Spinal cord (tissue), 10 donors: ENCODE data around the gene RITA1. TPM values are rescaled to one million over a fixed set of nuclear protein-coding genes. Genes with fewer than 3 reads are reported as not detected.

Source experiments
- DNase-seq, 6 donors: peaks; one replicate each; pipeline versions ENCODE4 v3.0.0 to v3.0.0-alpha.2; 2013 to 2015; ENCODE audit warnings: low spot score in 6 of 6, low read depth in 4 of 6
- H3K27ac ChIP-seq: one replicate; pipeline ENCODE4 v1.5.1; 2013; ENCODE audit warnings: low read depth, low read length, control low read depth
- H3K27me3 ChIP-seq: one replicate; pipeline ENCODE4 v1.6.1; 2013; ENCODE audit warnings: low read length; ENCODE audit not compliant: control insufficient read depth, insufficient read depth
- H3K36me3 ChIP-seq: one replicate; pipeline ENCODE4 v1.6.1; 2013; ENCODE audit warnings: low read length; ENCODE audit not compliant: control insufficient read depth, insufficient read depth
- H3K4me1 ChIP-seq: one replicate; pipeline ENCODE4 v1.6.1; 2013; ENCODE audit warnings: low read length; ENCODE audit not compliant: control insufficient read depth, insufficient read depth
- H3K4me3 ChIP-seq: one replicate; pipeline ENCODE4 v1.5.1; 2013; ENCODE audit warnings: low read depth, low read length, control low read depth
- H3K9me3 ChIP-seq: one replicate; pipeline ENCODE4 v1.6.1; 2013; ENCODE audit warnings: low read length; ENCODE audit not compliant: control insufficient read depth, insufficient read depth
- WGBS: methylation state at CpG from one replicate; pipeline ENCODE4 v1.1.5; 2013; ENCODE audit warnings: missing lambda C conversion rate; ENCODE audit not compliant: insufficient coverage; 5-methylcytosine and 5-hydroxymethylcytosine counted together
- polyA plus RNA-seq, 2 donors: library from polyadenylated mRNA; unstranded; fragments of 120-200 nt; gene quantifications; one replicate each; pipeline ENCODE4 v1.2.1, GENCODE V29; 2013; ENCODE audit not compliant: insufficient read length in 2 of 2
- total RNA-seq, 2 donors: library from RNA; depleted of rRNA in 1 of 2; stranded (reverse); fragments of 120-200 nt in 1 of 2; fragments of >200 nt in 1 of 2; gene quantifications; one replicate each; pipeline versions ENCODE4 v1.2.3 to v1.2.4, GENCODE V29; 2013 to 2014
- donor health status: healthy.

Gene RITA1
- total and polyA plus RNA-seq, 4 donors = 11.7 to 32.1 (median 28.6) TPM

GRCh38 chr12:113186033-113186365 lies 478 bp downstream of the RITA1 start:
- H3K9me3 ChIP-seq = no peaks in the 10 kb centered on the region
- DNase-seq = peak in 2 of 6 donors; percentile 38 to 49
- peak overlapping the region; percentile 83 for H3K4me3 ChIP-seq
- H3K27me3 ChIP-seq = no peaks in the 10 kb centered on the region
- H3K36me3 ChIP-seq = peaks cover 24% of the 10 kb centered on the region
- H3K27ac ChIP-seq = peak overlapping the region; percentile 95
- 2% methylated on average over 8 of the region's 11 CpGs for WGBS
- peaks cover 26% of the 10 kb centered on the region for H3K4me1 ChIP-seq

DNA sequence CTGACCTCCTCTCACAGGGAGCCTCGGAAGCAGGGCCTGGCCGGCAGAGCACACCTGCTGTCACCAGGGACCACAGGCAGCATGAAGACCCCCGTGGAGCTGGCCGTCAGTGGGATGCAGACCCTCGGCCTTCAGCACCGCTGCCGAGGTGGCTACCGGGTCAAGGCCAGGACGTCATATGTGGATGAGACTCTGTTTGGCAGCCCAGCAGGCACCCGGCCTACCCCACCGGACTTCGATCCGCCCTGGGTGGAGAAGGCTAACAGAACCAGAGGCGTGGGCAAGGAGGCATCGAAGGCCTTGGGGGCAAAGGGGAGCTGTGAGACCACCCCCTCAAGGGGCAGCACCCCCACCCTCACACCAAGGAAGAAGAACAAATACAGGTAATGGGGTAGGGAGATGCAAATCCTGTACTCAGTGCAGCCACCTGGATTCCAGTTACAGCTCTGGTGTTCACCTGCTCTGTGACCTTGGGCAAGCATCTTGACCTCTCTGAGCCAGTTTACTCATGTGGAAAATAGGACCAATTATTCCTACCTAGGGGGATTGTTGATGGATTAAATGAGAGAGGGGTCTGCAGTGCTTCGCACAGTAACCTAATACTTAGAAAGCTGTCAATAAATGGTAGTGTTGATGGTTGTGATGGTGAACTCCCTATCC lies 1.3 kb downstream of the RITA1 start:
- 85% methylated on average over 9 of the region's 16 CpGs for WGBS
- Histone ChIP-seq H3K27me3 (no peaks in the 10 kb centered on the region), H3K9me3 (no peaks in the 10 kb centered on the region), H3K4me3 (peak overlapping the region; percentile 83), H3K27ac (no peak overlapping the region), H3K4me1 (peaks cover 26% of the 10 kb centered on the region), H3K36me3 (peaks cover 31% of the 10 kb centered on the region)
- DNase-seq = no peak

DNA sequence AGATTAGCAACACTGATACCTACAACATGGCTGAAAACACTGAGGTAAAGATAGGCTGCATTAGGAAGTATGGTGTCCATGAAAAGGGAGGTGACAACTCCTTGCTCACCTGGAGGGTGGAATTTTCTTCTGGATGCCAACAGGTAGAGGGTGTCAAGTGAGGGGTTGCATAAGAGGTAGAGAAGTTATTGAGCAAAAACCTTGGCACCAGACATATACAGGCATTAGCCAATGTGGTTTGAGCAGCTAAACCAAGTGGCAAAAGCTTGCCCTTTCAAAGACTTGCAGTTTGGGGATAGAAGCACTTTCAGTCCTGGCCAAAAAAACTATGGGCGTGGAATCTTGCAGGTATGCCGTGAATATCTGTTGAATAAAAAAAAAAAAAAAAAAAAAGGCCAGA lies 3.8 kb downstream of the RITA1 start:
- Histone ChIP-seq H3K36me3 (peaks cover 41% of the 10 kb centered on the region), H3K27ac (no peak overlapping the region)
- 100% methylated on average over 2 of the region's 2 CpGs for WGBS

GRCh38 chr12:113190761-113191160 lies 5.2 kb downstream of the RITA1 start:
- Histone ChIP-seq H3K4me3 (no peak overlapping the region), H3K27ac (no peak overlapping the region), H3K4me1 (peaks cover 23% of the 10 kb centered on the region), H3K27me3 (no peaks in the 10 kb centered on the region), H3K36me3 (peaks cover 41% of the 10 kb centered on the region), H3K9me3 (no peaks in the 10 kb centered on the region)
- WGBS = 89% methylated on average over 4 of the region's 4 CpGs
- DNase-seq = peak in 1 of 6 donors; percentile 45

More for the DNA sequence above, 3.8 kb downstream of the RITA1 start:
- peaks cover 28% of the 10 kb centered on the region for H3K4me1 ChIP-seq
- H3K9me3 ChIP-seq = no peaks in the 10 kb centered on the region
- no peak overlapping the region for H3K4me3 ChIP-seq
- no peak for DNase-seq
- no peaks in the 10 kb centered on the region for H3K27me3 ChIP-seq

DNA sequence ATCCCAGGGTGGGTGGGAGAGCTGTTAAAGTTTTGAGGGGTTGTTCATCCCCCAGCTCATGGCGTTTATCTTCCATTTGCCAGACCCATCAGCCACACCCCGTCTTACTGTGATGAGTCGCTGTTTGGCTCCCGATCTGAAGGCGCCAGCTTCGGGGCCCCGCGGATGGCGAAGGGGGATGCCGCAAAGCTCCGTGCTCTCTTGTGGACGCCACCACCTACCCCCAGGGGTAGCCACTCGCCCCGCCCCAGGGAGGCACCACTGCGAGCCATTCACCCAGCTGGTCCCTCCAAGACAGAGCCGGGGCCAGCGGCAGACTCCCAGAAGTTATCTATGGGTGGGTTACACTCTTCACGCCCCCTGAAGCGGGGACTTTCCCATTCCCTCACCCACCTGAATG lies 5.7 kb downstream of the RITA1 start:
- no peaks in the 10 kb centered on the region for H3K27me3 ChIP-seq
- H3K4me3 ChIP-seq = no peak overlapping the region
- WGBS = 91% methylated on average over 17 of the region's 19 CpGs
- H3K9me3 ChIP-seq = no peaks in the 10 kb centered on the region
- H3K4me1 ChIP-seq = peaks cover 19% of the 10 kb centered on the region
- DNase-seq = no peak
- H3K36me3 ChIP-seq = peaks cover 41% of the 10 kb centered on the region
- no peak overlapping the region for H3K27ac ChIP-seq

DNA sequence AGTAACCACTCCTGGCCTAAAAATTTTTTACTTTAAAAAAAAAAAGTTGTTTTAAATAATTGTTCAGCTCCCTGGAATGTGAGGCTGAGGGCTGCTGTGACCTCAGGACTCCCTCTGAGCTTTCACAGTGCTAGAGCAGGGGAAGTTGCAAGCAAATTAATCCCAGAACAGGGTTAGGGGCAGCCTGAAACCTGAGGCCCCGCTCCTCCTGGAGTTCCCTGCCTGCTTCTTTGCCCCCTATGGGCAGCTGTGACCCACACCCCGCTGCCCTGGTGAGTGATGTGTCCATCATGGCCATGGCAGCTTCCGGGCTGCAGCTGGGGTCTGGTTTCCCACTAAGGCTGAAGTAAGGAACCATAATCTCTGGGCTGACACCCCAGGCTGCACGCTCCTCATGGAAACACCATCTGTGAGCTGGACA lies 9.5 kb downstream of the RITA1 start:
- Histone ChIP-seq H3K4me1 (peaks cover 11% of the 10 kb centered on the region), H3K36me3 (peaks cover 27% of the 10 kb centered on the region), H3K4me3 (no peak overlapping the region), H3K27me3 (no peaks in the 10 kb centered on the region), H3K9me3 (no peaks in the 10 kb centered on the region), H3K27ac (no peak overlapping the region)
- 72% methylated on average over 4 of the region's 4 CpGs for WGBS
- DNase-seq = no peak

DNA sequence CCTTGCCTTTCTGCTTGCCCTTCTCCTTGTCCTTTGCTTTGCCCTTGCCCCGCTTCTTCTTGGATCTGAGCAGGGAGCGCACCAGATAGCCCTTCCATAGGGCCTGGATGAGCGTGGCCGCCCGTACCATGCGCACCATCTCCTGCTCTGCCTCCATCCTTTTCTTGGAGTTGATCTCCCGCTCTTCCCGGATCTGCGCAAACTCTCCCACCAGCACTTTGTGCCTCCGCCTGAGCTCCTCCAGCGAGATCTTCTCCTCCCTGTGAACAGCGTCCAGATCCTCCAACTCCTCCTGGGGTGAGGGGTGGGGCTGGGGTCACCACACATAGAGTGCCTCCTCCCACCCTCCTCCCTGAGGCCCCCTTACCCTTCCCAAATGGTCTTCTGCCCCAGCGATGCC lies 10.1 kb downstream of the RITA1 start:
- peaks cover 11% of the 10 kb centered on the region for H3K4me1 ChIP-seq
- DNase-seq = no peak
- peaks cover 28% of the 10 kb centered on the region for H3K36me3 ChIP-seq
- H3K27me3 ChIP-seq = no peaks in the 10 kb centered on the region
- H3K27ac ChIP-seq = no peak overlapping the region
- H3K4me3 ChIP-seq = no peak overlapping the region
- no peaks in the 10 kb centered on the region for H3K9me3 ChIP-seq
- 93% methylated on average over 10 of the region's 13 CpGs for WGBS

GRCh38 chr12:113196582-113196981 lies 11.1 kb downstream of the RITA1 start:
- H3K27me3 ChIP-seq = no peaks in the 10 kb centered on the region
- no peak overlapping the region for H3K4me3 ChIP-seq
- 85% methylated on average over 4 of the region's 7 CpGs for WGBS
- no peak for DNase-seq
- H3K4me1 ChIP-seq = peaks cover 17% of the 10 kb centered on the region
- no peaks in the 10 kb centered on the region for H3K9me3 ChIP-seq
- no peak overlapping the region for H3K27ac ChIP-seq
- peaks cover 20% of the 10 kb centered on the region for H3K36me3 ChIP-seq

DNA sequence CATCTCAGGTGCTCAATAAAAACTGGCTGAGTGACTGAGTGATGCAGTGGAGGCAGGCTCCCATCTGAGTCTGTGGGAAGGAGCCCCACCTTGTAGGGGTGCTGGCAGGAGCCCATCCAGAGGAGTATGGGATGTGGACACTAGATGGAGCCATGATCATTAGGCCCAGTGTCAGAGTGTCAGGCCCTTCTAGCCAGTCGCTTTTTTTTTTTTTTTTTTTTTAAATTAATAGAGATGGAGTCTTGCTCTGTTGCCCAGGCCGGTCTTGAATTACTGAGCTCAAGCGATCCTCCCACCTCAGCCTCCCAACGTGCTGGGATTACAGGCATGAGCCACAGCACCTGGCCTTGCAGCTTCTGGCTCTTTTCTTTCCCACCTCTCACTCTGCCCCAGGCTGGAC lies 11.5 kb downstream of the RITA1 start:
- DNase-seq = peak in 3 of 6 donors; percentile 31 to 83 (median 81)
- 22% methylated on average over 3 of the region's 4 CpGs for WGBS
- Histone ChIP-seq H3K4me3 (no peak overlapping the region), H3K4me1 (peaks cover 20% of the 10 kb centered on the region), H3K27ac (no peak overlapping the region), H3K9me3 (no peaks in the 10 kb centered on the region), H3K36me3 (peaks cover 16% of the 10 kb centered on the region), H3K27me3 (no peaks in the 10 kb centered on the region)

DNA sequence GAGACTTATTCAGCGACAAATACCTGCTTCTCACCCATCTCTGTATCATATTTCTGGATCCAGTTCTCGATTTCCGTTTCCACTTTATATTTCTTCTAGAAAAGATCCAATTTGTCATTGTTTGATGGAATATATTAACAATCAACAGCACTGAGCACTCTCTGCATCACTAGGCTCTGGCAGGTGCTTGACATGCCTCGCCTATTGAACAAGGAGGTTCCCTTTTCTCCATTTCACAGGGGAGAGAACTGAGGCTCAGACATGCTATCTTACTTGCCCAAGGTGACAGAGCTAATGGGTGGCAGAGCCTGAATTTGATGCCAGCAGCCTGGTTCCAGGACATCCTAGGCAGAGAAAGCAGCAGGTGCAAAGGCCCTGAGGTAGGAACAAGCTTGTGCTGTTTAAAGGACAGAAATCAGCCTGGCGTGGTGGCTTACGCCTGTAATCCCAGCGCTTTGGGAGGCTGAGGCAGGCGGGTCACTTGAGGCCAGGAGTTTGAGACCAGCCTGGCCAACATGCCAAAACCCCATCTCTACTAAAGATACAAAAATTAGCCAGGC lies 12.1 kb downstream of the RITA1 start:
- DNase-seq = no peak
- H3K4me1 ChIP-seq = peaks cover 19% of the 10 kb centered on the region
- H3K27me3 ChIP-seq = no peaks in the 10 kb centered on the region
- H3K36me3 ChIP-seq = peaks cover 10% of the 10 kb centered on the region
- no peak overlapping the region for H3K27ac ChIP-seq
- H3K9me3 ChIP-seq = no peaks in the 10 kb centered on the region
- 100% methylated on average over 4 of the region's 8 CpGs for WGBS
- no peak overlapping the region for H3K4me3 ChIP-seq
